DMS 273 (cell line): ENCODE measurements around the gene HTR4.

Experiments
- DNase-seq: peaks from one replicate; lab custom pipeline; 2025; ENCODE audit not compliant: unreplicated experiment; lab: John Stamatoyannopoulos, UW

HTR4 gene

GRCh38 chr5:148615644-148616275 lies 38.6 kb downstream of the HTR4 start:
- DNase-seq, result peak; percentile 15

- DNase-seq, result no peak
These were observed 46.9 kb downstream of the HTR4 start for GRCh38 chr5:148607406-148607805.

GRCh38 chr5:148606296-148606695 lies 48.0 kb downstream of the HTR4 start:
- no peak for DNase-seq

GRCh38 chr5:148599187-148599586 lies 55.1 kb downstream of the HTR4 start:
- no peak for DNase-seq

GRCh38 chr5:148595697-148596096 lies 58.6 kb downstream of the HTR4 start:
- DNase-seq, result no peak

- no peak for DNase-seq
These were observed 67.5 kb downstream of the HTR4 start for GRCh38 chr5:148586796-148587195.

GRCh38 chr5:148585988-148586387 lies 68.3 kb downstream of the HTR4 start:
- DNase-seq, result no peak

- no peak for DNase-seq
These were observed 70.2 kb downstream of the HTR4 start for GRCh38 chr5:148584103-148584502.

GRCh38 chr5:148583421-148583965 lies 70.8 kb downstream of the HTR4 start:
- DNase-seq, result no peak

- DNase-seq, result no peak
These were observed 80.2 kb downstream of the HTR4 start for GRCh38 chr5:148574167-148574566.

- DNase-seq, result no peak
These were observed 81.0 kb downstream of the HTR4 start for GRCh38 chr5:148573374-148573773.

- no peak for DNase-seq
These were observed 84.4 kb downstream of the HTR4 start for GRCh38 chr5:148569948-148570347.

- DNase-seq, result no peak
These were observed 89.2 kb downstream of the HTR4 start for GRCh38 chr5:148565148-148565547.

- no peak for DNase-seq
These were observed 91.3 kb downstream of the HTR4 start for GRCh38 chr5:148563021-148563420.

- DNase-seq, result no peak
These were observed 92.5 kb downstream of the HTR4 start for GRCh38 chr5:148561801-148562311.

GRCh38 chr5:148559461-148559860 lies 94.9 kb downstream of the HTR4 start:
- DNase-seq, result no peak

GRCh38 chr5:148558892-148559291 lies 95.4 kb downstream of the HTR4 start:
- no peak for DNase-seq

- DNase-seq, result no peak
These were observed 97.5 kb downstream of the HTR4 start for GRCh38 chr5:148556835-148557234.

- DNase-seq, result no peak
These were observed 99.7 kb downstream of the HTR4 start for GRCh38 chr5:148554621-148555020.

GRCh38 chr5:148543727-148544126 lies 110.6 kb downstream of the HTR4 start:
- no peak for DNase-seq

- no peak for DNase-seq
These were observed 111.5 kb downstream of the HTR4 start for GRCh38 chr5:148542812-148543211.

- no peak for DNase-seq
These were observed 113.1 kb downstream of the HTR4 start for GRCh38 chr5:148541054-148541835.
